Vagina (tissue), 2 donors: ENCODE measurements around the gene CAST. TPM values are rescaled to one million over a fixed set of nuclear protein-coding genes. Genes with fewer than 3 reads are reported as not detected.

Experiments
- DNase-seq, 2 donors: peaks; one replicate each; pipeline ENCODE4 v3.0.0-alpha.2; 2017; ENCODE audit errors: extremely low spot score in 2 of 2
- H3K27ac ChIP-seq: fragments of 200-600 bp; sonication (generic); one replicate; pipeline ENCODE4 v1.5.1; 2019
- H3K27me3 ChIP-seq: fragments of 200-600 bp; sonication (generic); one replicate; pipeline ENCODE4 v1.5.1; 2019
- H3K36me3 ChIP-seq, 2 donors: fragments of 200-600 bp; sonication (generic); one replicate each; pipeline ENCODE4 v1.5.1; 2017 to 2019
- H3K4me1 ChIP-seq: fragments of 200-600 bp; sonication (generic); one replicate; pipeline ENCODE4 v1.5.1; 2019
- H3K4me3 ChIP-seq, 2 donors: fragments of 200-600 bp; sonication (generic); 1 replicate in 1 of 2; 2 replicates in 1 of 2; pipeline ENCODE4 v1.5.1; 2016 to 2019
- H3K9me3 ChIP-seq: fragments of 200-600 bp; sonication (generic); one replicate; pipeline ENCODE4 v1.5.1; 2019
- CTCF ChIP-seq, 3 experiments: fragments of 450-650 bp in 2 of 3; fragments of 200-600 bp in 1 of 3; sonication (generic) in 1 of 3; IDR thresholded peaks; one replicate each; pipeline ENCODE4 v1.5.1; 2017 to 2019; ENCODE audit warnings: antibody characterized with exemption in 3 of 3, mild to moderate bottlenecking in 2 of 3, moderate library complexity in 2 of 3
- POLR2A ChIP-seq, 2 donors: fragments of 450-650 bp; IDR thresholded peaks; one replicate each; pipeline ENCODE4 v1.6.1; 2017; ENCODE audit warnings: antibody characterized with exemption in 2 of 2, mild to moderate bottlenecking in 2 of 2, moderate library complexity in 2 of 2
- POLR2AphosphoS5 ChIP-seq, 2 donors: sonication (generic); formaldehyde crosslinking; IDR thresholded peaks; one replicate each; pipeline ENCODE4 v1.9.0; 2017; ENCODE audit warnings: antibody characterized with exemption in 2 of 2, mild to moderate bottlenecking in 2 of 2, low read depth in 1 of 2; ENCODE audit not compliant: insufficient read depth in 1 of 2
- intact Hi-C: fragments of 100-400 bp; cut with DNase I; formaldehyde crosslinking; loops from one replicate; pipeline ENCODE4 v1.15.1; 2023
- total RNA-seq: library from RNA; depleted of rRNA; stranded (reverse); fragments of >200 nt; gene quantifications from one replicate; pipeline ENCODE4 v1.2.3, GENCODE V29; 2016

The CAST gene
- total RNA-seq, 1 donor from 2014 or later = 309 TPM

- intact Hi-C loops = no loop called here
- DNase-seq = no peak
- Histone ChIP-seq H3K27me3 (no peaks in the 10 kb centered on the region), H3K36me3 (peaks cover 0 to 79% of the 10 kb centered on the region in 2 donors), H3K4me3 (no peak overlapping the region), H3K9me3 (no peaks in the 10 kb centered on the region), H3K27ac (peak overlapping the region; percentile 63), H3K4me1 (peaks cover 29% of the 10 kb centered on the region)
- TF ChIP-seq CTCF (IDR thresholded peaks at IDR 0.05) = no peak
- no peak for TF ChIP-seq POLR2A (IDR thresholded peaks at IDR 0.05)
- TF ChIP-seq POLR2AphosphoS5 (IDR thresholded peaks at IDR 0.05; ENCODE audit: insufficient read depth in 1 of 2, low read depth in 1 of 2) = no peak
These were observed 82.8 kb downstream of the CAST start for GRCh38 chr5:96745025-96745424.

- H3K27ac ChIP-seq = peak overlapping the region; percentile 63
These were observed 83.8 kb downstream of the CAST start for GRCh38 chr5:96745844-96746531.

GRCh38 chr5:96747720-96748119, 85.5 kb downstream of the CAST start:
- Histone ChIP-seq H3K27me3 (no peaks in the 10 kb centered on the region), H3K9me3 (no peaks in the 10 kb centered on the region), H3K36me3 (peaks cover 0 to 70% of the 10 kb centered on the region in 2 donors), H3K4me1 (peaks cover 21% of the 10 kb centered on the region), H3K4me3 (no peak overlapping the region), H3K27ac (no peak overlapping the region)
- intact Hi-C loops = no loop called here
- TF ChIP-seq CTCF (IDR thresholded peaks at IDR 0.05) (no peak), POLR2AphosphoS5 (IDR thresholded peaks at IDR 0.05; ENCODE audit: insufficient read depth in 1 of 2, low read depth in 1 of 2) (no peak), POLR2A (IDR thresholded peaks at IDR 0.05) (no peak)
- DNase-seq = no peak

More at GRCh38 chr5:96745844-96746531, 83.8 kb downstream of the CAST start:
- Histone ChIP-seq H3K4me3 (no peak overlapping the region), H3K36me3 (peaks cover 0 to 79% of the 10 kb centered on the region in 2 donors), H3K27me3 (no peaks in the 10 kb centered on the region), H3K9me3 (no peaks in the 10 kb centered on the region), H3K4me1 (peaks cover 29% of the 10 kb centered on the region)
- DNase-seq = no peak
- TF ChIP-seq POLR2A (IDR thresholded peaks at IDR 0.05) (no peak), CTCF (IDR thresholded peaks at IDR 0.05) (no peak), POLR2AphosphoS5 (IDR thresholded peaks at IDR 0.05; ENCODE audit: insufficient read depth in 1 of 2, low read depth in 1 of 2) (no peak)
- intact Hi-C loops = no loop called here

GRCh38 chr5:96750110-96750822, 88.1 kb downstream of the CAST start:
- Histone ChIP-seq H3K4me3 (no peak overlapping the region), H3K27ac (no peak overlapping the region), H3K27me3 (no peaks in the 10 kb centered on the region), H3K9me3 (no peaks in the 10 kb centered on the region), H3K36me3 (peaks cover 0 to 72% of the 10 kb centered on the region in 2 donors), H3K4me1 (peaks cover 3% of the 10 kb centered on the region)
- TF ChIP-seq POLR2A (IDR thresholded peaks at IDR 0.05) = no peak
- TF ChIP-seq POLR2AphosphoS5 (IDR thresholded peaks at IDR 0.05; ENCODE audit: insufficient read depth in 1 of 2, low read depth in 1 of 2) = no peak
- no peak for TF ChIP-seq CTCF (IDR thresholded peaks at IDR 0.05)
- intact Hi-C loops = loop anchor here (10.0 kb wide), 1 partner anchor 415 kb away; no protein-coding TSS in a partner anchor
- no peak for DNase-seq
